HepG2 (cell line): ENCODE data around the gene SP5. TPM values are rescaled to one million over a fixed set of nuclear protein-coding genes. Genes with fewer than 3 reads are reported as not detected.

Experiments used
- ATAC-seq: fragments of 200-7000 bp; cut with Tn5 transposase; 3 replicates; pipeline ENCODE4 v1.9.1; 2020; ENCODE audit warnings: mild to moderate bottlenecking, moderate library complexity
- BruUV-seq: library from RNA; stranded (reverse); fragments of 400-500 nt; replicated peaks from 2 replicates; lab custom pipeline; 2021; lab: Mats Ljungman, UMichigan
- CTCF ChIA-PET: fragments of 300-600 bp; formaldehyde crosslinking; extraction: SDS; loops from one replicate; lab custom pipeline; 2021; ENCODE audit warnings: low total read pairs, inconsistent platforms, low intra/inter-chr PET ratio; lab: Yijun Ruan, JAX
- POLR2A ChIA-PET: fragments of 350-600 bp; sonication (Branson Sonifier 250); formaldehyde crosslinking; loops from one replicate; lab custom pipeline; 2020; ENCODE audit warnings: antibody characterized with exemption, inconsistent platforms; lab: Yijun Ruan, JAX
- DNase-seq: peaks from one replicate; pipeline ENCODE4 v3.0.0-alpha.2; 2015; ENCODE audit warnings: low spot score
- FAIRE-seq: peaks from 3 replicates; lab custom pipeline; 2011; peaks lifted over from hg19 to GRCh38; lab: Jason Lieb, UNC
- H2AFZ ChIP-seq: one replicate; pipeline ENCODE4 v1.6.1; 2011; ENCODE audit warnings: low read length, inconsistent platforms
- H3K27ac ChIP-seq: fragments of 300-600 bp; 3 replicates; pipeline ENCODE4 v1.8.0; 2011; ENCODE audit warnings: mixed run types, mild to moderate bottlenecking, mixed read lengths, low read length, inconsistent platforms; ENCODE audit not compliant: insufficient read depth; ENCODE audit errors: extremely low read length
- H3K27me3 ChIP-seq, 2 experiments: fragments of 200-600 bp in 1 of 2; 2 replicates in 1 of 2; 3 replicates in 1 of 2; pipeline versions ENCODE4 v1.6.0 to v1.8.0; 2011; ENCODE audit warnings: low read length in 2 of 2, mild to moderate bottlenecking in 2 of 2, moderate library complexity in 2 of 2, inconsistent platforms in 1 of 2; ENCODE audit not compliant: insufficient read depth in 2 of 2, control insufficient read depth in 1 of 2
- H3K36me3 ChIP-seq, 2 experiments: fragments of 200-600 bp in 1 of 2; replicated peaks in 1 of 2; 2 replicates in 1 of 2; 3 replicates in 1 of 2; pipeline versions ENCODE4 v1.5.1 to v1.8.0; 2011; ENCODE audit warnings: low read length in 2 of 2, inconsistent platforms in 1 of 2; ENCODE audit not compliant: insufficient read depth in 2 of 2, control insufficient read depth in 1 of 2
- H3K4me1 ChIP-seq: 2 replicates; pipeline ENCODE4 v1.5.1; 2012; ENCODE audit warnings: low read length, inconsistent platforms; ENCODE audit not compliant: insufficient read depth
- H3K4me2 ChIP-seq: 2 replicates; pipeline ENCODE4 v1.6.0; 2011; ENCODE audit warnings: low read depth, low read length, inconsistent platforms
- H3K4me3 ChIP-seq, 3 experiments: fragments of 200-600 bp in 1 of 3; sonication (generic), shearing (Covaris generic) in 1 of 3; replicated peaks in 1 of 3; 2 replicates each; pipeline ENCODE4 v1.5.1; 2011 to 2016; ENCODE audit warnings: low read length in 3 of 3, inconsistent platforms in 2 of 3, low read depth in 2 of 3, mild to moderate bottlenecking in 2 of 3, control low read depth in 1 of 3, mixed read lengths in 1 of 3; ENCODE audit not compliant: insufficient read depth in 1 of 3
- H3K79me2 ChIP-seq: one replicate; pipeline ENCODE4 v1.6.1; 2011; ENCODE audit warnings: low read length, inconsistent platforms; ENCODE audit not compliant: insufficient read depth
- H3K9ac ChIP-seq: 2 replicates; pipeline ENCODE4 v1.6.0; 2011; ENCODE audit warnings: mild to moderate bottlenecking, low read depth, low read length, inconsistent platforms; ENCODE audit not compliant: insufficient read depth
- H3K9me3 ChIP-seq: 2 replicates; pipeline ENCODE4 v1.5.1; 2012; ENCODE audit warnings: mild to moderate bottlenecking, low read length
- H4K20me1 ChIP-seq: 2 replicates; pipeline ENCODE4 v1.6.0; 2011; ENCODE audit warnings: inconsistent platforms, mild to moderate bottlenecking, low read length, moderate library complexity; ENCODE audit not compliant: insufficient read depth
- AHR ChIP-seq: IDR thresholded peaks from 2 replicates; pipeline ENCODE4 v1.6.1; 2018; ENCODE audit warnings: missing genetic modification reagents, missing compliant biosample characterization
- ATF3 ChIP-seq: sonication (generic); formaldehyde crosslinking; IDR thresholded peaks from 2 replicates; pipeline ENCODE4 v1.4.0; 2020; ENCODE audit warnings: missing genetic modification reagents
- DZIP1 ChIP-seq: sonication (generic); formaldehyde crosslinking; IDR thresholded peaks from 2 replicates; pipeline ENCODE4 v1.5.0; 2020; ENCODE audit warnings: mild to moderate bottlenecking, missing genetic modification reagents
- FOSL2 ChIP-seq: sonication (generic); formaldehyde crosslinking; IDR thresholded peaks from 2 replicates; pipeline ENCODE4 v1.4.0; 2020; ENCODE audit warnings: missing genetic modification reagents
- HNRNPK ChIP-seq: fragments of 200-400 bp; formaldehyde crosslinking; IDR thresholded peaks from 2 replicates; pipeline ENCODE4 v1.6.1; 2018; ENCODE audit warnings: low read length, low read depth, moderate library complexity, mild to moderate bottlenecking; ENCODE audit not compliant: poor library complexity, severe bottlenecking
- HNRNPLL ChIP-seq: fragments of 200-400 bp; formaldehyde crosslinking; IDR thresholded peaks from 2 replicates; pipeline ENCODE4 v1.6.1; 2017; ENCODE audit warnings: mild to moderate bottlenecking, low read depth, low read length; ENCODE audit not compliant: poor library complexity, severe bottlenecking
- KLF16 ChIP-seq, 2 experiments: sonication (generic) in 1 of 2; formaldehyde crosslinking in 1 of 2; IDR thresholded peaks; 2 replicates each; pipeline versions ENCODE4 v1.6.1 to v1.8.0; 2016 to 2023; ENCODE audit warnings: missing genetic modification reagents in 2 of 2, missing compliant biosample characterization in 1 of 2
- POLR2AphosphoS2 ChIP-seq: IDR thresholded peaks from 2 replicates; pipeline ENCODE4 v1.6.1; 2011; ENCODE audit warnings: low read depth, low read length, improper control_type of control experiment
- RARA ChIP-seq: IDR thresholded peaks from 2 replicates; pipeline ENCODE4 v1.6.1; 2016; ENCODE audit warnings: missing genetic modification reagents, missing compliant biosample characterization
- TFAP4 ChIP-seq: sonication (generic); IDR thresholded peaks from 2 replicates; pipeline ENCODE4 v1.6.1; 2016; ENCODE audit warnings: low read depth, borderline replicate concordance
- ZBTB49 ChIP-seq: sonication (generic); formaldehyde crosslinking; IDR thresholded peaks from 2 replicates; pipeline ENCODE4 v1.4.0; 2020; ENCODE audit warnings: missing genetic modification reagents, borderline replicate concordance
- ZFP90 ChIP-seq: sonication (generic); formaldehyde crosslinking; IDR thresholded peaks from 2 replicates; pipeline ENCODE4 v1.8.0; 2022; ENCODE audit warnings: missing genetic modification reagents, mild to moderate bottlenecking, inconsistent platforms, borderline replicate concordance
- ZNF276 ChIP-seq: sonication (generic); formaldehyde crosslinking; IDR thresholded peaks from 2 replicates; pipeline ENCODE4 v1.4.0; 2020; ENCODE audit warnings: mild to moderate bottlenecking, low read depth, missing genetic modification reagents
- ZNF703 ChIP-seq: sonication (generic); formaldehyde crosslinking; IDR thresholded peaks from 2 replicates; pipeline ENCODE4 v1.5.1; 2020; ENCODE audit warnings: missing genetic modification reagents, mild to moderate bottlenecking, moderate library complexity, borderline replicate concordance
- ZNF850 ChIP-seq: sonication (generic); formaldehyde crosslinking; conservative IDR thresholded peaks from 2 replicates; pipeline ENCODE4 v1.9.0; 2021; ENCODE audit warnings: mild to moderate bottlenecking, missing genetic modification reagents
- ZNF879 ChIP-seq: sonication (generic); formaldehyde crosslinking; IDR thresholded peaks from 2 replicates; pipeline ENCODE4 v1.8.1; 2023; ENCODE audit warnings: missing genetic modification reagents
- ZSCAN31 ChIP-seq: sonication (generic); formaldehyde crosslinking; IDR thresholded peaks from 2 replicates; pipeline ENCODE4 v1.5.0; 2020; ENCODE audit warnings: low read depth, mild to moderate bottlenecking, missing genetic modification reagents
- WGBS: methylation state at CpG from one replicate; pipeline ENCODE4 v1.1.6; 2017; ENCODE audit warnings: low lambda C conversion rate; 5-methylcytosine and 5-hydroxymethylcytosine counted together
- in situ Hi-C: cut with HindIII; loops from 2 replicates; pipeline ENCODE4 v1.10.0; 2017; ENCODE audit warnings: low pct_unique_long_range_greater_than_20kb; ENCODE audit not compliant: extremely low pct_ligation_motif_present
- intact Hi-C: fragments of 100-400 bp; cut with micrococcal nuclease; formaldehyde crosslinking; loops from one replicate; pipeline ENCODE4 v1.10.0; 2022; ENCODE audit not compliant: unreplicated experiment
- polyA plus RNA-seq, 8 experiments: library from polyadenylated mRNA; depleted of rRNA in 3 of 8; stranded (reverse) in 7 of 8; unstranded in 1 of 8; fragments of >200 nt; fragmentation: Illumina TruSeq in 4 of 8; extraction: Trizol in 4 of 8; gene quantifications; 2 replicates each; pipeline versions ENCODE4 v1.2.1 to v1.2.3, GENCODE V29; 2011 to 2016; ENCODE audit warnings: low read depth in 4 of 8, missing spikeins in 1 of 8, mixed read lengths in 1 of 8; ENCODE audit not compliant: insufficient read depth in 1 of 8
- total RNA-seq, 5 experiments: library from RNA; depleted of rRNA; stranded (reverse); fragments of >200 nt; fragmentation: Illumina TruSeq; extraction: Trizol; gene quantifications; 2 replicates each; pipeline ENCODE4 v1.2.3, GENCODE V29; 2016; ENCODE audit warnings: low read depth in 1 of 5

Gene SP5
- total and polyA plus RNA-seq, 2 of the 13 experiments (the other 11 are each of a cell fraction or from before 2014, with no cell fraction given): 50.8 to 119 TPM

- CTCF ChIA-PET: no interaction called here
- 71% methylated on average over 4 of the region's 4 CpGs for WGBS
- no TSS peak for BruUV-seq
- TF ChIP-seq ZNF850 (no peak), KLF16 (CRISPR knock-in tag; IDR thresholded peaks at IDR 0.05) (no peak), ATF3 (CRISPR knock-in tag) (no peak), ZSCAN31 (CRISPR knock-in tag) (no peak), ZFP90 (CRISPR knock-in tag) (no peak), ZNF703 (CRISPR knock-in tag) (no peak), DZIP1 (CRISPR knock-in tag) (no peak), HNRNPK (no peak), FOSL2 (CRISPR knock-in tag) (no peak), ZNF879 (CRISPR knock-in tag) (no peak), AHR (no peak), TFAP4 (no peak), POLR2AphosphoS2 (no peak), ZNF276 (CRISPR knock-in tag) (no peak), RARA (no peak), ZBTB49 (no peak), HNRNPLL (no peak)
These were observed 48.1 kb downstream of the SP5 start for GRCh38 chr2:170763232-170763631.

More at GRCh38 chr2:170763232-170763631, 48.1 kb downstream of the SP5 start:
- peaks cover 0 to 2% of the 10 kb centered on the region in 2 experiments; a peak in 1 of 5 replicates for H3K27me3 ChIP-seq
- no peak overlapping the region for H2AFZ ChIP-seq
- POLR2A ChIA-PET: no interaction called here
- DNase-seq: no peak
- H3K27ac ChIP-seq: no peak overlapping the region
- peaks cover 27% of the 10 kb centered on the region for H3K4me1 ChIP-seq
- no peaks in the 10 kb centered on the region for H3K36me3 ChIP-seq
- H3K4me3 ChIP-seq: no peak overlapping the region
- intact Hi-C loops (no loop called here), in situ Hi-C loops (no loop called here)
- no peaks in the 10 kb centered on the region for H4K20me1 ChIP-seq
- FAIRE-seq: no peak
- no peaks in the 10 kb centered on the region for H3K9me3 ChIP-seq
- no peak overlapping the region for H3K9ac ChIP-seq
- ATAC-seq: no peak; the same call in 2 of the 3 replicates
- H3K79me2 ChIP-seq: no peaks in the 10 kb centered on the region
- H3K4me2 ChIP-seq: no peak overlapping the region
